ENCODE results near the gene APLN. TPM values are rescaled to one million over a fixed set of nuclear protein-coding genes. Genes with fewer than 3 reads are reported as not detected.

Gene APLN
- total RNA-seq, 2 donors from 2014 or later = not detected

GRCh38 chrX:129686422-129686948, 31.7 kb upstream of the APLN start:
- 71 to 100% methylated on average over 1 to 2 of the region's 2 CpGs for WGBS, 2 donors
- TF ChIP-seq CTCF (IDR thresholded peaks at IDR 0.05) (no peak), POLR2A (IDR thresholded peaks at IDR 0.05) (no peak)
- no peak overlapping the region for H3K27ac ChIP-seq
- ATAC-seq (no peak), DNase-seq (peak in 1 of 4 donors; percentile 2)
- intact Hi-C loops (cut with DNase I) = no loop called here
- no peaks in the 10 kb centered on the region for H3K27me3 ChIP-seq
- no peaks in the 10 kb centered on the region for H3K9me3 ChIP-seq
- H3K4me3 ChIP-seq = no peak overlapping the region
- no peaks in the 10 kb centered on the region for H3K36me3 ChIP-seq (replicated peaks in 1 of 2; ENCODE audit: insufficient read depth in 1 of 2, low read depth in 2 of 2)
- H3K4me1 ChIP-seq = no peaks in the 10 kb centered on the region

DNA sequence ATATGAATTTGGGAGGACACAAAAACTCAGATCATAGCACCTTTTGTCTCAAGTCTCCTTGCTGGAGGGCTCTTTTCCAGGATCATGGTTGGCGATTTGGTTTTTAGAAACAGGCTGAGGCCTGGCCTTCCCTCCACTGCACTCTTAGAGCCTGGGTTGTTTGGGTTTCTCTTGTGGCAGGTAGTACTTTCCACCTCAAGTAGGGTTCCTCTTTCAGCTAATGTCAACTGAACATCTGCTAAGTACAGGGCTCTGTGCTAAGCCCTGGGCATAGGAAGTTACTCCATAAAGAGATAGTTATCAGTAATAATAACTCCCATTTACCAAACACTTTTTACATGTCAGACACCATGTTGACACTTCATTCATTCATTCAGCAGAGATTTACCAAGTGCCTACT, 28.2 kb upstream of the APLN start:
- no peak for TF ChIP-seq POLR2A (IDR thresholded peaks at IDR 0.05)
- TF ChIP-seq CTCF (IDR thresholded peaks at IDR 0.05) = no peak
- Histone ChIP-seq H3K36me3 (replicated peaks in 1 of 2; ENCODE audit: insufficient read depth in 1 of 2, low read depth in 2 of 2) (no peaks in the 10 kb centered on the region), H3K4me1 (peaks cover 6% of the 10 kb centered on the region), H3K27me3 (no peaks in the 10 kb centered on the region), H3K9me3 (no peaks in the 10 kb centered on the region), H3K27ac (no peak overlapping the region), H3K4me3 (no peak overlapping the region)
- DNase-seq (no peak), ATAC-seq (no peak)
- WGBS, 2 donors = 88 to 100% methylated on average over 1 of the region's 1 CpG
- intact Hi-C loops (cut with DNase I) = no loop called here

DNA sequence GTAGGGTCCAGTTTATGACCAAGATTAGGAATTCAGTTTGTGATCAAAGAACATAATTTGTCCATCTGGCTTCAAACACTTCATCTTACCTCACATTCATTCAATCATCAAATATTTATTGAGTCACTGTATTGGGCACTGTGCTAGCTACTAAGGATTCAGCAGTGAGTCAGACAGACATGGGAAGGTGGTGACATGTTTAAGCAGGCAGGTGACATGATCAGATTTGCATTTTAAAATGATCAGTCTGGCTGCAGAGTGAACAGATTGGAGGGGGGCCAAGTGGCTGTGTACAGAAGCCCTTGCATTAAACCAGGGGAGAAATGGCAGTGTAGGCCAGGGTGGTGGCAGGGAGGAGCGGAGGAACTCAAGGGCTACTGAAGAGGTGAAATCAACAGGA, 25.1 kb upstream of the APLN start:
- Histone ChIP-seq H3K27ac (no peak overlapping the region), H3K4me1 (peaks cover 12% of the 10 kb centered on the region), H3K27me3 (no peaks in the 10 kb centered on the region), H3K4me3 (no peak overlapping the region), H3K9me3 (no peaks in the 10 kb centered on the region), H3K36me3 (replicated peaks in 1 of 2; ENCODE audit: insufficient read depth in 1 of 2, low read depth in 2 of 2) (no peaks in the 10 kb centered on the region)
- intact Hi-C loops (cut with DNase I) = no loop called here
- WGBS, 2 donors = 94 to 100% methylated on average over 1 of the region's 1 CpG
- DNase-seq (no peak), ATAC-seq (no peak)
- TF ChIP-seq POLR2A (IDR thresholded peaks at IDR 0.05) (no peak), CTCF (IDR thresholded peaks at IDR 0.05) (no peak)

DNA sequence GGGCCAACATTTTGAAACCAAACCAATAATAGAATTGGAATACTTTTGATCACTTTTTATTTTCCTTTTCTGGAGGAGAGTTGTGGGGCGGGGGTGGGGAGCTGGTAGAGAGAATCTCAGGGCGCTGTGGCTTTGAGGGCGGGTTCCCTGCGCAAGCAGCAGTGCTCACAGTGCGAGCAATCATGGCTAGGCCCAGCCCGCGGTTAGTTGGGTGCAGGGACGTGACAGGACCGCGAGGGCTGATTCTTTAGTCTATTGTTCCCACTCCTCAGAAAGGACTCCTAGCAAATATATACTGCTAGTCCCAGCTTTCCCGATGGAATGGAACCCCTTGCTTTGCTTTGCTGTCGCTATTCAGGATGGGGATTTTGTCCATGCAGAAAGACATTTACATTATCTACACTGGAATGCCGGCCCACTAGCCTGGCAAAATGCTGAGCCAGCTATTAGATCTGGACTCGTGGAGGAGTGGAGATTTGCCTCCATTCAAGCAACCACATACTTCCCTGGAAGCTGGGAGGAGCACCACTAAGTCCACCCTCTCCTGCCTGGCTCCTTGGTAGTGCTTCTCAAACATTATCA, 23.9 kb upstream of the APLN start:
- peaks cover 12% of the 10 kb centered on the region for H3K4me1 ChIP-seq
- H3K36me3 ChIP-seq (replicated peaks in 1 of 2; ENCODE audit: insufficient read depth in 1 of 2, low read depth in 2 of 2) = no peaks in the 10 kb centered on the region
- DNase-seq = peak in 3 of 4 donors; percentile 12 to 30 (median 19)
- no peaks in the 10 kb centered on the region for H3K27me3 ChIP-seq
- H3K4me3 ChIP-seq = peak overlapping the region in 1 of 2 donors; percentile 2
- H3K27ac ChIP-seq = peak overlapping the region; percentile 75 to 89 (median 84)
- intact Hi-C loops (cut with DNase I) = no loop called here
- TF ChIP-seq POLR2A (IDR thresholded peaks at IDR 0.05) = no peak
- TF ChIP-seq CTCF (IDR thresholded peaks at IDR 0.05) = no peak
- 21 to 43% methylated on average over 2 to 13 of the region's 14 CpGs for WGBS, 2 donors
- no peaks in the 10 kb centered on the region for H3K9me3 ChIP-seq
- ATAC-seq = no peak

- Histone ChIP-seq H3K27ac (no peak overlapping the region), H3K4me1 (no peaks in the 10 kb centered on the region), H3K36me3 (replicated peaks in 1 of 2; ENCODE audit: insufficient read depth in 1 of 2, low read depth in 2 of 2) (no peaks in the 10 kb centered on the region), H3K27me3 (no peaks in the 10 kb centered on the region), H3K9me3 (no peaks in the 10 kb centered on the region), H3K4me3 (no peak overlapping the region)
- TF ChIP-seq CTCF (IDR thresholded peaks at IDR 0.05) = no peak
- no peak for TF ChIP-seq POLR2A (IDR thresholded peaks at IDR 0.05)
- intact Hi-C loops (cut with DNase I) = no loop called here
- ATAC-seq (no peak), DNase-seq (no peak)
Observed at GRCh38 chrX:129667412-129667811, 12.7 kb upstream of the APLN start.
